Measurements from ENCODE around the gene UBE2S.
"Not testable (repeated sequence)": the region's sequence is repeated elsewhere in the genome, so short reads cannot be mapped to it uniquely, and the experiment has no call there.

UBE2S gene

DNA sequence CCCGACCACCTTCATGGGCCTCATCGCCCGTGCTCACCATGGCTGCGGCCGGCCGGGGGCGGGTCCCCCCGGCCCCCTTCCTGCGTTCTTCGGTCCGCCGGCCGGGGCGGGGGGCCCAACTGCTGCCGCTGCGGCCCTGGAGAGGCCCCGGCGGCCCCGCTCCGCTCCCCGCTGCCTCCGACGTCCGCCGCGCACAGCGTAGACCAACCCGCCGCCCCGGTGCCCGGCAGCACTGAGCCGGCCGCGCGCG lies at the start of gene UBE2S:
UBE2S (minus strand) TSS at position 239 of the 250 bp plus-strand sequence; CDS start at position 40, 199 bp downstream.
- Histone ChIP-seq H3K9ac (ENCODE audit: low read length) (peak within 1 kb of the TSS; percentile 45), H3K4me3 (ENCODE audit: low read length) (peak within 1 kb of the TSS; percentile 78), H3K27ac (ENCODE audit: low read depth, low read length) (peak within 1 kb of the TSS; percentile 98)
- H3K27me3 ChIP-seq (ENCODE audit: control insufficient read depth, insufficient read depth, low read length); H3K36me3 ChIP-seq (ENCODE audit: control insufficient read depth, insufficient read depth, low read length); H3K4me1 ChIP-seq (ENCODE audit: control insufficient read depth, insufficient read depth, low read length): not testable (repeated sequence)

GRCh38 chr19:55456347-55456746 lies 48.8 kb upstream of the UBE2S start:
- H3K4me1 ChIP-seq (ENCODE audit: control insufficient read depth, insufficient read depth, low read length) = peaks cover 7% of the 10 kb centered on the region
- H3K27ac ChIP-seq (ENCODE audit: low read depth, low read length) = no peak overlapping the region
- H3K9ac ChIP-seq (ENCODE audit: low read length) = no peak overlapping the region
- peaks cover 9% of the 10 kb centered on the region for H3K27me3 ChIP-seq (ENCODE audit: control insufficient read depth, insufficient read depth, low read length)
- H3K4me3 ChIP-seq (ENCODE audit: low read length) = no peak overlapping the region
- peaks cover 5% of the 10 kb centered on the region for H3K36me3 ChIP-seq (ENCODE audit: control insufficient read depth, insufficient read depth, low read length)

- peaks cover 12% of the 10 kb centered on the region for H3K27me3 ChIP-seq (ENCODE audit: control insufficient read depth, insufficient read depth, low read length)
- peaks cover 7% of the 10 kb centered on the region for H3K4me1 ChIP-seq (ENCODE audit: control insufficient read depth, insufficient read depth, low read length)
- H3K27ac ChIP-seq (ENCODE audit: low read depth, low read length) = no peak overlapping the region
- H3K36me3 ChIP-seq (ENCODE audit: control insufficient read depth, insufficient read depth, low read length) = peaks cover 5% of the 10 kb centered on the region
- H3K4me3 ChIP-seq (ENCODE audit: low read length) = no peak overlapping the region
- H3K9ac ChIP-seq (ENCODE audit: low read length) = no peak overlapping the region
Measured at GRCh38 chr19:55455576-55456235, 48.1 kb upstream of the UBE2S start.

DNA sequence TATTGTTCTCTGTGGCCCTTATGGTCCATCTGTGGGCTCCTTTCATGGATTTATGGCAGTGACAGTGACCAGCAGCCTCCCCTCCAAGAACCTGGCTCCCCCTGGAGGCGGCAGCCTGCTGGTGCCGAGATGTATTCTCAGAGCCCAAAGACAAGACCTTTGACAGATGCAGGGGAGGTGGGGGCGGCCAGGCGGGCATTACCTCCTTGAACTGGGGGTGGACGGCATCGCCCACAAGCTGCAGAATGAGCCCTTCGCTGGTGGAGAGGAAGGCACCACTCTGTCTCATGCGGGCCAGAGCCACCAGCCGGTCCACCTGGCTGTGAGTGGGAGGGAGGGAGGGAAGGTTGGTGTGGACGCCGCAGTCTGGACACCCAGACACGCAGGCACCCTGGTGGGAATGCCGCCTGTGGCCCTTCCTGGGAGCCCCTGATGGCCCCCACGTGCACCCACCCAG lies 47.2 kb upstream of the UBE2S start:
- Histone ChIP-seq H3K27me3 (ENCODE audit: control insufficient read depth, insufficient read depth, low read length) (peaks cover 14% of the 10 kb centered on the region), H3K36me3 (ENCODE audit: control insufficient read depth, insufficient read depth, low read length) (peaks cover 5% of the 10 kb centered on the region), H3K27ac (ENCODE audit: low read depth, low read length) (no peak overlapping the region), H3K4me1 (ENCODE audit: control insufficient read depth, insufficient read depth, low read length) (peaks cover 6% of the 10 kb centered on the region), H3K4me3 (ENCODE audit: low read length) (no peak overlapping the region), H3K9ac (ENCODE audit: low read length) (no peak overlapping the region)

- Histone ChIP-seq H3K27ac (ENCODE audit: low read depth, low read length) (no peak overlapping the region), H3K4me1 (ENCODE audit: control insufficient read depth, insufficient read depth, low read length) (peaks cover 3% of the 10 kb centered on the region), H3K4me3 (ENCODE audit: low read length) (no peak overlapping the region), H3K27me3 (ENCODE audit: control insufficient read depth, insufficient read depth, low read length) (peaks cover 14% of the 10 kb centered on the region), H3K9ac (ENCODE audit: low read length) (no peak overlapping the region), H3K36me3 (ENCODE audit: control insufficient read depth, insufficient read depth, low read length) (peaks cover 5% of the 10 kb centered on the region)
Measured at GRCh38 chr19:55453511-55454260, 46.1 kb upstream of the UBE2S start.

DNA sequence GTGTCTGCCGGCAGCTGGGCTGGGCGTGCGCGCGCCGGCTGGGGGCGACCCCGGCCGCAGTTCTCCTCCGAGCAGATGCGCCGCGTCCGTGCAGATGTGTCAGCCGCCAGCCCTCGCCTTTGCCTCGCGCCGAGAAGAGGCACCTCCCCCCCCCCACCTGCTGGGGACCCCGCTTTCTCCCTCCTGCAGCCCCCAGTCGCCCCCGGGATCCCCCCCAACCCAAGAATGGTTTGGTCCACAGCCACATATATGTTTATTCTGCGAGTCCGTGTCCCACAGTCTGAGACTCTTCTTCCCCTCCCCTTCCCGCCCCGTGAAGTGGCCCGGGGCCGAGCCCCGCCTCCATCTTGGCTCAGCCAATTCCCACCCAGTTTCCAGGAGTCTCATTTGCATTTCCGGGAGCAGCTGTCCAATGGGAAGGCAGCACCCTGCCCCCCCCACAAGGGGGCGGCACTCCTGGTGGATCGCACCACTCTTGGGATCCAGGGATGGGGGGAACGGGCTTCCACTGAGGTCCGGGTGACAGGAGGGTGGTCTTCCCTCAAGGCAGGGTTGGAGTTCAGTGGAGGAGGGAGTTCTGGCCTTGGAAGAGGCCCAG lies 45.3 kb upstream of the UBE2S start:
- Histone ChIP-seq H3K4me3 (ENCODE audit: low read length) (no peak overlapping the region), H3K9ac (ENCODE audit: low read length) (no peak overlapping the region)

DNA sequence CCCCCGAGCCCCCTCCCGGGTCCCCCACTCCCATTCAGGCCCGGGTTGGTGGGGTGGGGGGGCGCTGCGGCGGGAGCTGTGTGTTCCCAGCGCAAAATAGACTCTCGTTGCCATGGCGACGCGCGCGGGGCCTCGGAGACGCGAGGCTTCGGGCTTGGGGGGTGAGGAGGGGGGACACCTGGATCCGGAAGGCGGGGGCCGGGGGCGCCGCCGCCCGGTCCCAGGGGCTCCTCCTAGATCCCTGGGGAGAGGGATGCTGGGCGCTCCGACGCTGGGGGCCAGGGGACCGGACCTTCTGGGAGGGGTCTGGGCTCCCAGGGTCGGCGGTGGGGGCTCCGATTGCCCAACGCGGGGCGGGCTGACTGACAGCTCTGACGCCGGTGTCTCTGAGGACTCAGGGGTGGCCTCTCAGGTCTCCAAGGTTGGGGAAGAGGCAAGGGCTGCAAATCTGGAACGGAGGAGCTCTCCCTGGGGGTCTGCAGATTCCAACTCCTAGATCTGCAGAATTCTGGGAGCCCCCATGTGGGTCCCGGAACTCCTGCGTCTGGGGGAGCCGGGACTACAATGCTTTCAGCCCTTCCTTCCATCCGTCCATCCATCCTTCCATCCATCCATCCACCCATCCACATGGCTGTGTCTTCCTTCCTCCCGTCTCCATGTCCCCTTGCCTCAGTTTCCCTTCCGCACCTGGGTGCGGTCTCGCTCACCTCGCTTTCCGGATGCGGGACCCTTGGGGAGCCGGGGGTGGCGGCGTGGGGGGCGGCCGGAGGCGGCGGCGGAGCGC lies 44.6 kb upstream of the UBE2S start:
- Histone ChIP-seq H3K27ac (ENCODE audit: low read depth, low read length) (no peak overlapping the region), H3K36me3 (ENCODE audit: control insufficient read depth, insufficient read depth, low read length) (peaks cover 5% of the 10 kb centered on the region), H3K27me3 (ENCODE audit: control insufficient read depth, insufficient read depth, low read length) (peaks cover 19% of the 10 kb centered on the region), H3K9ac (ENCODE audit: low read length) (no peak overlapping the region), H3K4me1 (ENCODE audit: control insufficient read depth, insufficient read depth, low read length) (peaks cover 3% of the 10 kb centered on the region), H3K4me3 (ENCODE audit: low read length) (no peak overlapping the region)

More for the DNA sequence above, 45.3 kb upstream of the UBE2S start:
- H3K4me1 ChIP-seq (ENCODE audit: control insufficient read depth, insufficient read depth, low read length) = peaks cover 3% of the 10 kb centered on the region
- peaks cover 5% of the 10 kb centered on the region for H3K36me3 ChIP-seq (ENCODE audit: control insufficient read depth, insufficient read depth, low read length)
- no peak overlapping the region for H3K27ac ChIP-seq (ENCODE audit: low read depth, low read length)
- H3K27me3 ChIP-seq (ENCODE audit: control insufficient read depth, insufficient read depth, low read length) = peaks cover 14% of the 10 kb centered on the region

- Histone ChIP-seq H3K9ac (ENCODE audit: low read length) (no peak overlapping the region), H3K36me3 (ENCODE audit: control insufficient read depth, insufficient read depth, low read length) (peaks cover 4% of the 10 kb centered on the region), H3K27ac (ENCODE audit: low read depth, low read length) (no peak overlapping the region), H3K27me3 (ENCODE audit: control insufficient read depth, insufficient read depth, low read length) (peaks cover 19% of the 10 kb centered on the region), H3K4me3 (ENCODE audit: low read length) (peak overlapping the region; percentile 27), H3K4me1 (ENCODE audit: control insufficient read depth, insufficient read depth, low read length) (peaks cover 3% of the 10 kb centered on the region)
Measured at GRCh38 chr19:55451163-55451964, 43.8 kb upstream of the UBE2S start.

GRCh38 chr19:55449469-55449868 lies 41.9 kb upstream of the UBE2S start:
- H3K9ac ChIP-seq (ENCODE audit: low read length) = no peak overlapping the region
- H3K4me1 ChIP-seq (ENCODE audit: control insufficient read depth, insufficient read depth, low read length) = peaks cover 3% of the 10 kb centered on the region
- H3K36me3 ChIP-seq (ENCODE audit: control insufficient read depth, insufficient read depth, low read length) = no peaks in the 10 kb centered on the region
- H3K4me3 ChIP-seq (ENCODE audit: low read length) = no peak overlapping the region
- peaks cover 26% of the 10 kb centered on the region for H3K27me3 ChIP-seq (ENCODE audit: control insufficient read depth, insufficient read depth, low read length)
- H3K27ac ChIP-seq (ENCODE audit: low read depth, low read length) = no peak overlapping the region

DNA sequence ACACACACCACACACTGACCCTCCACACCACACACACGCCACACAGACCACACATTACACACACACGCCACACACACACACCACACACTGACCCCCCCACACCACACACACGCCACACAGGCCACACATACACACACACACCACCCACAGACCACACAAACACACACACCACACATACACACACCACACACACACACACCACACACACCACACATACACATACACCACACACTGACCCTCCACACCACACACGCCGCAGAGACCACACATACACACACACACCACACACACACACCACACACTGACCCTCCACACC lies 40.5 kb upstream of the UBE2S start:
- not testable (repeated sequence) for H3K9ac ChIP-seq (ENCODE audit: low read length); H3K4me1 ChIP-seq (ENCODE audit: control insufficient read depth, insufficient read depth, low read length); H3K4me3 ChIP-seq (ENCODE audit: low read length); H3K27ac ChIP-seq (ENCODE audit: low read depth, low read length); H3K36me3 ChIP-seq (ENCODE audit: control insufficient read depth, insufficient read depth, low read length)
- peaks cover 37% of the 10 kb centered on the region for H3K27me3 ChIP-seq (ENCODE audit: control insufficient read depth, insufficient read depth, low read length)

DNA sequence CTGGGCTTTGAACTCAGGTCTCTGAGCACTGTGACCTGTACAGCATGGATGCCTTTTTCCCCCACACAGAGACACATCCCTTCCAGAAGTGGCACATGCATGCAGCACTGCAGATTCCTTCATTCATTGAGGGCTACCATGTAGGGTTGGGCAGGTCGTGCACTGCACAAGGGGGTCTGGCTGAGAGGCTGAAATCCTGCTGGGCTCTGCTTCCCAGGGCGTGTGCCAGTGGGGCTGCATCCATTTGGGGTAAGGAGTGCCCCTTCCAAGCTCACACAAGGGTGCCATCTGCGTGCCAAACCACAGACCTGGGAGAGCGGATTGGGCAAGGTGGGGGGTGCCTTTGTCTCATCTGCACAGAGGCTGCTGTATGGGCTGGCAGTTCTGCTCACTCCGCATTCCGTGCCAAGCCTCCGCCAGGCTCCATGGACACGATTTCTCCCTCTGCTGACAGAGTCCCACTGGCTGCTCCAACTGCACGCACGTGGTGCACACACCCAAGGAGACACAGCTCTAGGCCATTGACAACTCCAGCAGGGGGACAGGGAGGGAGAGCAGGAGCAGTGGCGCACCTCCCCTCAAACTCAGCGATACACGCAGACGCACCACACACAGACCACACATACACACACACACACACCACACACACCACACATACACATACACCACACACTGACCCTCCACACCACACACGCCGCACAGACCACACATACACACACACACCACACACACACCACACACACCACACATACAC lies 40.0 kb upstream of the UBE2S start:
- no peak overlapping the region for H3K4me3 ChIP-seq (ENCODE audit: low read length)
- H3K36me3 ChIP-seq (ENCODE audit: control insufficient read depth, insufficient read depth, low read length) = no peaks in the 10 kb centered on the region
- H3K9ac ChIP-seq (ENCODE audit: low read length) = no peak overlapping the region
- peaks cover 3% of the 10 kb centered on the region for H3K4me1 ChIP-seq (ENCODE audit: control insufficient read depth, insufficient read depth, low read length)
- no peak overlapping the region for H3K27ac ChIP-seq (ENCODE audit: low read depth, low read length)
- peaks cover 37% of the 10 kb centered on the region for H3K27me3 ChIP-seq (ENCODE audit: control insufficient read depth, insufficient read depth, low read length)
